GM18867 (cell line): Measurements from ENCODE around the gene CASP1.

Experiments used
- ATAC-seq: cut with Tn5 transposase; IDR thresholded peaks from one replicate; pipeline ENCODE4 v1.9.1; 2021; ENCODE audit warnings: mild to moderate bottlenecking, moderate library complexity; ENCODE audit not compliant: unreplicated experiment

CASP1 gene

GRCh38 chr11:104995001-104995408 lies 39.9 kb downstream of the CASP1 start:
- no peak for ATAC-seq

GRCh38 chr11:104992781-104993180 lies 42.2 kb downstream of the CASP1 start:
- ATAC-seq = no peak

GRCh38 chr11:104991994-104992393 lies 43.0 kb downstream of the CASP1 start:
- ATAC-seq = no peak

- ATAC-seq = no peak
Observed at GRCh38 chr11:104984808-104985207, 50.1 kb downstream of the CASP1 start.

- ATAC-seq = no peak
Observed at GRCh38 chr11:104979839-104980238, 55.1 kb downstream of the CASP1 start.
